Kidney (tissue), 14 donors: ENCODE data around the gene SNED1. TPM values are rescaled to one million over a fixed set of nuclear protein-coding genes. Genes with fewer than 3 reads are reported as not detected.

Experiments used
- DNase-seq, 5 donors: peaks; one replicate each; pipeline ENCODE4 v3.0.0-alpha.2; 2013 to 2020
- FAIRE-seq: peaks from 2 replicates; lab custom pipeline; 2012; peaks lifted over from hg19 to GRCh38; lab: Jason Lieb, UNC
- H3K27ac ChIP-seq, 2 donors: one replicate each; pipeline ENCODE4 v1.7.0; 2013; ENCODE audit warnings: low read depth in 2 of 2, low read length in 2 of 2, inconsistent platforms in 1 of 2
- H3K27me3 ChIP-seq: one replicate; pipeline ENCODE4 v1.7.1; 2013; ENCODE audit warnings: low read length, inconsistent platforms; ENCODE audit not compliant: control insufficient read depth, insufficient read depth
- H3K36me3 ChIP-seq, 3 donors: one replicate each; pipeline versions ENCODE4 v1.7.0 to v1.7.1; 2013; ENCODE audit warnings: low read length in 3 of 3, control low read depth in 1 of 3, inconsistent platforms in 1 of 3; ENCODE audit not compliant: insufficient read depth in 3 of 3, control insufficient read depth in 2 of 3
- H3K4me1 ChIP-seq, 3 donors: one replicate each; pipeline versions ENCODE4 v1.7.0 to v1.7.1; 2013; ENCODE audit warnings: low read length in 3 of 3, inconsistent platforms in 1 of 3, low read depth in 1 of 3; ENCODE audit not compliant: control insufficient read depth in 2 of 3, insufficient read depth in 2 of 3
- H3K4me3 ChIP-seq, 3 donors: one replicate each; pipeline versions ENCODE4 v1.7.0 to v1.8.1; 2013; ENCODE audit warnings: low read length in 3 of 3, control low read depth in 1 of 3, inconsistent platforms in 1 of 3
- H3K9ac ChIP-seq, 3 donors: one replicate each; pipeline versions ENCODE4 v1.7.0 to v1.7.1; 2013; ENCODE audit warnings: low read length in 3 of 3, control low read depth in 1 of 3, inconsistent platforms in 1 of 3
- H3K9me3 ChIP-seq, 3 donors: one replicate each; pipeline versions ENCODE4 v1.7.0 to v1.7.1; 2013; ENCODE audit warnings: low read length in 3 of 3, control low read depth in 1 of 3, inconsistent platforms in 1 of 3; ENCODE audit not compliant: control insufficient read depth in 2 of 3, insufficient read depth in 1 of 3
- CTCF ChIP-seq: IDR thresholded peaks from 3 replicates; pipeline ENCODE4 v1.5.1; 2012; ENCODE audit warnings: mild to moderate bottlenecking, moderate library complexity, borderline replicate concordance; ENCODE audit not compliant: insufficient read depth; ENCODE audit errors: extremely low read depth
- intact Hi-C: fragments of 100-400 bp; cut with DNase I; formaldehyde crosslinking; loops from one replicate; pipeline ENCODE4 v1.11.1; 2022
- polyA plus RNA-seq: library from polyadenylated mRNA; stranded (reverse); fragments of 350-450 nt; fragmentation: Illumina TruSeq; extraction: RNeasy Lipid Tissue Mini Kit (QIAGEN cat#74804); gene quantifications from one replicate; pipeline ENCODE4 v1.2.3, GENCODE V29; 2014; ENCODE audit warnings: low read depth, low replicate concordance; ENCODE audit not compliant: insufficient read depth
- total RNA-seq: library from RNA; stranded (reverse); fragmentation: NEBNext Ultra II Directional; extraction: Animal tissue kit (Norgen Biotek cat#: 25700); gene quantifications from one replicate; pipeline ENCODE4 v1.2.1, GENCODE V29; 2021
- donor health status: control.
- donor health status: control.
- donor health status: control.
- donor health status: control.
- donor health status: control.
- donor health status: DM: yes; HTN: yes; CAD: no.
- donor health status: Normal renal cell carcinoma (clear cell type).

SNED1 gene
- total and polyA plus RNA-seq, 2 donors from 2014 or later: 3.0 to 42.1 TPM

DNA sequence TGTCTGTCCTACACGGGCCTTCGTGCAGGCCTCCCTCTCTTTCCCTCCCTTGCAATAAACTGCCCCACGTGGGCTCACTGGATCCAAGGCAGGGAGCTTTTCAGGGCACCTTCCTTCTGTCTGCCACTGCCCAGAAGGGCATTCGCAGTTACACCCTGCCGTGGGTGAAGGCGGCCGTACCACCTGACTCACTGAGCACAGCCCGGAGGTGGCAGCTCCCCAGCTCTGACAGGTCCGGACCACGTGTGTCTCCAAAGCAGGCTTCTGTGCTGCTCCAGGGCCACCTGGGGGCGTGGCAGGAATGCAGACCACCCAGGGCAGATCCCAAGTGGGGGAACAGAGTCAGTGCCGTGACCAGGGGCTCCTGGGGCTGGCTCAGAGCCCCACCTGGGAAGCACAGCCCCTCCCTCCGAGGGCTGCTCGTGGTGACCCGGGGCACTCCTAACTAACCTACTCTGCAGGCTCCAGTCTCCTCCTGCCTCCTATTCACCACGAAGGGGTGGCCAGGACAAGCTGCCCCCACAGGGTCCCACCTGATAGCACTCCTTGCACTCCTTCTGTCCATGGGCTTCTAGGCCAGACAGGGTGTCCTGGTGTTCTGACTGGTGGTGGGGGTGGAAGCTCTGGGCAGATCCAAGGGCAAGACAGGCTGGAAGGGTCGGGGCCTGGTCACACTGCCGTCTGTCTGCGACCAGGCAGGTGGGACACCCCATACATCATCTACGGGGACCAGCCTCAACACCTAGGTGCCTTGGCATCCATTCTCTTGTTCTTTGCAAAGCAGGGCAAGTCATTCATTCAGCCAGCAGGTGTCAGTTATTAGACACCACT is 9.7 kb downstream of the SNED1 start:
- Histone ChIP-seq H3K27me3 (no peaks in the 10 kb centered on the region), H3K9me3 (peaks cover 0 to 16% (median 0%) of the 10 kb centered on the region in 3 donors), H3K4me3 (no peak overlapping the region), H3K4me1 (peaks cover 0 to 22% (median 0%) of the 10 kb centered on the region in 3 donors), H3K9ac (no peak overlapping the region), H3K36me3 (peaks cover 0 to 5% (median 0%) of the 10 kb centered on the region in 3 donors), H3K27ac (no peak overlapping the region)
- FAIRE-seq (no peak), DNase-seq (peak in 1 of 5 donors; percentile 80)
- intact Hi-C loops: no loop called here
- TF ChIP-seq CTCF: no peak

- H3K27ac ChIP-seq: no peak overlapping the region
- FAIRE-seq: no peak
- H3K4me3 ChIP-seq: no peak overlapping the region
- H3K27me3 ChIP-seq: no peaks in the 10 kb centered on the region
- H3K9ac ChIP-seq: no peak overlapping the region
- peaks cover 0 to 22% (median 0%) of the 10 kb centered on the region in 3 donors for H3K4me1 ChIP-seq
- no peak for TF ChIP-seq CTCF
- H3K9me3 ChIP-seq: peaks cover 0 to 13% (median 0%) of the 10 kb centered on the region in 3 donors
- intact Hi-C loops: no loop called here
- H3K36me3 ChIP-seq: peaks cover 0 to 1% (median 0%) of the 10 kb centered on the region in 3 donors
- peak in 1 of 5 donors; percentile 64 for DNase-seq
These were observed 10.3 kb downstream of the SNED1 start for GRCh38 chr2:241008711-241009121.

- H3K27me3 ChIP-seq: no peaks in the 10 kb centered on the region
- H3K27ac ChIP-seq: no peak overlapping the region
- H3K4me1 ChIP-seq: peaks cover 0 to 22% (median 0%) of the 10 kb centered on the region in 3 donors
- no peak overlapping the region for H3K4me3 ChIP-seq
- no peak for TF ChIP-seq CTCF
- H3K36me3 ChIP-seq: no peaks in the 10 kb centered on the region
- peaks cover 0 to 8% (median 0%) of the 10 kb centered on the region in 3 donors for H3K9me3 ChIP-seq
- DNase-seq (peak in 1 of 5 donors; percentile 63), FAIRE-seq (no peak)
- intact Hi-C loops: no loop called here
- no peak overlapping the region for H3K9ac ChIP-seq
These were observed 10.8 kb downstream of the SNED1 start for GRCh38 chr2:241009191-241009590.
